Upper lobe of left lung (tissue), 4 donors: ENCODE results near the gene ATP1A1.

Experiments
- POLR2AphosphoS5 ChIP-seq, 2 donors: sonication (generic); formaldehyde crosslinking; IDR thresholded peaks; one replicate each; pipeline ENCODE4 v1.5.1; 2017; ENCODE audit warnings: antibody characterized with exemption in 2 of 2
- TF ChIP-seq, protein P1 (sequence below), 6 experiments: fragments of 450-650 bp in 4 of 6; fragments of 200-600 bp in 2 of 6; sonication (generic) in 2 of 6; IDR thresholded peaks; one replicate each; pipeline ENCODE4 v1.5.1; 2016 to 2019; ENCODE audit warnings: antibody characterized with exemption in 6 of 6

- TF ChIP-seq, protein P1, sequence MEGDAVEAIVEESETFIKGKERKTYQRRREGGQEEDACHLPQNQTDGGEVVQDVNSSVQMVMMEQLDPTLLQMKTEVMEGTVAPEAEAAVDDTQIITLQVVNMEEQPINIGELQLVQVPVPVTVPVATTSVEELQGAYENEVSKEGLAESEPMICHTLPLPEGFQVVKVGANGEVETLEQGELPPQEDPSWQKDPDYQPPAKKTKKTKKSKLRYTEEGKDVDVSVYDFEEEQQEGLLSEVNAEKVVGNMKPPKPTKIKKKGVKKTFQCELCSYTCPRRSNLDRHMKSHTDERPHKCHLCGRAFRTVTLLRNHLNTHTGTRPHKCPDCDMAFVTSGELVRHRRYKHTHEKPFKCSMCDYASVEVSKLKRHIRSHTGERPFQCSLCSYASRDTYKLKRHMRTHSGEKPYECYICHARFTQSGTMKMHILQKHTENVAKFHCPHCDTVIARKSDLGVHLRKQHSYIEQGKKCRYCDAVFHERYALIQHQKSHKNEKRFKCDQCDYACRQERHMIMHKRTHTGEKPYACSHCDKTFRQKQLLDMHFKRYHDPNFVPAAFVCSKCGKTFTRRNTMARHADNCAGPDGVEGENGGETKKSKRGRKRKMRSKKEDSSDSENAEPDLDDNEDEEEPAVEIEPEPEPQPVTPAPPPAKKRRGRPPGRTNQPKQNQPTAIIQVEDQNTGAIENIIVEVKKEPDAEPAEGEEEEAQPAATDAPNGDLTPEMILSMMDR (IDR thresholded peaks at IDR 0.05), result no peak
- no peak for TF ChIP-seq POLR2AphosphoS5 (IDR thresholded peaks at IDR 0.05)
Measured at GRCh38 chr1:116380499-116381242, 7.6 kb downstream of the ATP1A1 start.
